Activated naive CD4-positive, alpha-beta T cell treated with anti-CD3 and anti-CD28 coated beads, Interleukin-2, amount 50 U/mL, for 16 hours (primary cell): ENCODE measurements around the gene NPL.

Experiments used
- DNase-seq: peaks from one replicate; pipeline ENCODE4 v3.0.0-alpha.2; 2020

Gene NPL

GRCh38 chr1:182823220-182823619 is 33.6 kb downstream of the NPL start:
- no peak for DNase-seq

- DNase-seq = no peak
These were observed 37.3 kb downstream of the NPL start for GRCh38 chr1:182826892-182827291.

DNA sequence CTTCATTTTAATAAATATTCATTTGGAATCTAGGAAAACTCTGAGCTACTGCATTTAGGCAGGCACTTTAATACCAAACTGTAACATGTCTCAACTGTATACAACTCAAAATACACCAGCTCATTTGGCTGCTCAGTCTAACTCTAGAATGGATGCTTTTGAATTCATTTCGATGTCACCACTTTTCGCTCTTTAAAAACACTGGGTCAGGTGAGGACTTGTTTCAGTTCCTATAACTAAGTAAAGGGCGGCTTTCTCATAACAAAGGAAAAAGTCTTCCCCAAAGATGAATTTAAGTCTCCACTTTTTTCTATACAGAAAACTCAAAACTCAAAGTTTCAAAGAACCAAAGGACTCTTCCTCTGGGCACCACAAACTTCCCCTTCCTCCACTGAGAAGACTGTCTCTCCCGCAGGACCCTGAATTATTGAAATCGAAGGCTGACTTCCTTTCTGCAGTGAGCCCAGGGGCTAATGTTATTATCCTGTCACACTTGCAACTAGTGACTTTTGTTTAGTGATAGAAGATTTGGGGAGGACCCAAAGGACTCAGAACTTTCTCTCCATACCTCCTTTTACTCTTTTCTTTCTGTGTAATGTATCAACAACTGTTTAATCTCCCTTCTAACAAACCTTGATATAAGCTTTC is 39.8 kb downstream of the NPL start:
- DNase-seq = no peak

GRCh38 chr1:182833271-182833670 is 43.7 kb downstream of the NPL start:
- DNase-seq = no peak

DNA sequence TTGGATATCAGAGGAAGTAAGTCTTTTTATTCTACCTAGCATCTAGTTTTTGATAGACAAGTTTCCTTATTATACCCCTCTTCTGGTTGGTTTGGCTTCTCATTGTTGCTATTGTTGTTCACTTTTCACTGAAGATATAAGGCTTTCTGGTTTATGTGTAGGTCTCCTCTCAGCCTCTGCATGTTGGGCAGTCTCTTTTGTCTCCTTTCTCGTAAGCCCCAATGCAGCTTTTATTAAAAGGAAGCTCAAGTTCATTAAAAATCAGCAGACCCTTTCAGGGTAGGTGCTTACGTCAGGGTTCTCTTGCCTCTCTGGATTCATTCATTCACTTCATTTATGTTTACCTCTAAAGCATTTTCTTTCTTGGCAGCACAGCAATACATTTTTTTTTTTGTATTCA is 44.8 kb downstream of the NPL start:
- no peak for DNase-seq

- DNase-seq = no peak
These were observed 46.2 kb downstream of the NPL start for GRCh38 chr1:182835806-182836205.

DNA sequence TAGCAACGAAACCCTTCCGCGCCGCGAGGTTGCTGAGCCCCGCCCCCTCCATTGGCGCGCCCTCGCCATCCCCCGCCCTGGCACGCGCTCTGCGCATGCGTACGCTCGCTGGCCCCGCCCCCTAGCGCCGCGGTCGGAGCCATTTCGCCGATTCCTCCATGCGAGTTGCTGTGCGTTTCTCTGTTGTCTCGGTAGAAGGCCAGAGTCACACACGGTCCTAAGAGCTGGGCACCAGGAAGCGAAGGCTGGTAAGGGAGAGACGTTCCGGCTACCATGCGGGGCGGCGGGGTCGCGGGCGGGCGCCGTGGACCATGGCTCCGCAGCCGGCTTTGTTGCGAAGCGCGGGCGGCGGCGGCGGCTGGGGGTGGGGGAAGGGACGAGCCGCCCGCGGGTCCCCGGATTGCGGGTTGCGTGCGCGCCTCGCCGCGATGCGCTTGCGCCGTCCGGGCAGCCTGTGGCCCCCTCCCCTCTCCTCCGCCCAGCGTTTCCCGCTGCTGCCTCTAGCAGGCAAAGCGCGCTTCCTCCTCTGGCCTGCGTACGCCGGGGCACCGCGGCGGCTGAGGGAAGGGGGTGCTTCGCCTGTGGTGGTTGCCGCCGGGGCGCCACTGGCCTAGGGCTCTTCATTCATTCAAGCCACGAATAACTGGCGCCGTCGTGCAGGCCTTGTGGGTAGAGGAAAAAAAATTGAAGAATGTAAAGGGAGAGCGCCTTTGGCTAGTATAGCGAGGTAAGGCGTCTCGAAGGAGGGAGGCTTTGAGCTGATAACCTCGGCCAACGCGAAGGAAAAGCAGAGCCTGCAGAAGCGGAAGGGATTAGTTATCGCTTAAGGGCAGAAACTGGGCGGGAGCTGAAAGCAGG is 49.9 kb downstream of the NPL start, which contains the start of gene DHX9:
DHX9 (plus strand) TSS at position 139 of the 858 bp plus-strand sequence. CDS start 3,220 bp downstream, outside the sequence.
- DNase-seq = peak; percentile 94

GRCh38 chr1:182841368-182841988 is 51.9 kb downstream of the NPL start:
- DNase-seq = no peak

DNA sequence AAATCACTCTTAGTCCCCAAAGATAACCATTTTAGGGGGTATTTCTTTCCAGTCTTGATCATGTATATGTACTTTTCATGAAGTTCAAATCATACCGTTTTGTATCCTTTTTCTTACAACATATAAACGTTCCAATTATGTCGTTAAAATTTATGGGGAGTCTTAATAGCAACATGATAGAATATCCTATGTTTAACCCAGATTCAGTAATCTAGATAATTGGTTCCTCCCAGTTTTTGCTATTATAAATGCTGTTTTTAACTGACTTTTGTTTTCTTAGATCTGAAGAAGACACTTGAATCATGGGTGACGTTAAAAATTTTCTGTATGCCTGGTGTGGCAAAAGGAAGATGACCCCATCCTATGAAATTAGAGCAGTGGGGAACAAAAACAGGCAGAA is 52.7 kb downstream of the NPL start:
- DNase-seq = no peak

- no peak for DNase-seq
These were observed 55.8 kb downstream of the NPL start for GRCh38 chr1:182845379-182845778.

- no peak for DNase-seq
These were observed 56.3 kb downstream of the NPL start for GRCh38 chr1:182845894-182846293.

- DNase-seq = no peak
These were observed 57.5 kb downstream of the NPL start for GRCh38 chr1:182847105-182847504.

GRCh38 chr1:182848736-182849135 is 59.2 kb downstream of the NPL start:
- no peak for DNase-seq

DNA sequence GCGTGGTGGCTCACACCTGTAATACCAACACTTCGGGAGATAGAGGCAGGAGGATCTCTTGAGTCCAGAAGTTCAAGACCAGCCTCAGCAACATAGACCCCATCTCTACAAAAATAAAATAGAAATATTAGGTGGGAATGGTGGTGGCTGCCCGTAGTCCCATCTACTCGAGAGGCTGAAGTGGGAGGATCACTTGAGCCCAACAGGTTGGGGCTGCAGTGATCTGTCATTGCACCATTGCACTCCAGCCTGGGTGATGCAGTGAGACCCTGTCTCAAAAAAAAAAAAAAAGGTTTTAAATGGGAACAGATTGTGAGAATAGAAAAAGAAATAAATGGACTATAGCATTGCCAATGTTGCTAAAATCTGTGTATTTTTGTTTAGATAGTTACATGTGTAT is 60.7 kb downstream of the NPL start:
- no peak for DNase-seq

- DNase-seq = no peak
These were observed 62.3 kb downstream of the NPL start for GRCh38 chr1:182851825-182852224.

- no peak for DNase-seq
These were observed 66.3 kb downstream of the NPL start for GRCh38 chr1:182855911-182856310.

- DNase-seq = no peak
These were observed 67.6 kb downstream of the NPL start for GRCh38 chr1:182857212-182857611.

GRCh38 chr1:182860658-182861057 is 71.1 kb downstream of the NPL start:
- DNase-seq = no peak

DNA sequence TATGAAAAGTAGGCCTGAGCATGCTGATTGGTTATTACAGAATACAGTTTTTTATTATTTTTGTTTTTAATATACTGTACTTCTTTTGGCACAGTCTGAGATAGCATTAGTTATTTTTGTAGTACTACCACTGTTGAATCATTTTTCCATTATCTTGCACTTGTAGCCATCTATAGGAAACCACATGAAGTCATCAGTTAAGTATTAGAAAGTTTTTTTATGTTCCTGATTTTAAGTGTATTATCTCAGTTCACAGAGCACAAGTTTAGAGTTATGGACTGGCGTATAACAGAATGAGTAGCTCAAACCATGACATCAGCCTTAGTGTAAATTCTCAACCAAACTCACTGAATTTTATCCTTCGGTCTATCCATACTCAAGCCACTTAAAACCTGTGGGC is 72.4 kb downstream of the NPL start:
- no peak for DNase-seq

- no peak for DNase-seq
These were observed 73.3 kb downstream of the NPL start for GRCh38 chr1:182862827-182863226.

- no peak for DNase-seq
These were observed 74.4 kb downstream of the NPL start for GRCh38 chr1:182863940-182864339.

- no peak for DNase-seq
These were observed 78.3 kb downstream of the NPL start for GRCh38 chr1:182867861-182868260.

- DNase-seq = no peak
These were observed 79.7 kb downstream of the NPL start for GRCh38 chr1:182869241-182869666.

DNA sequence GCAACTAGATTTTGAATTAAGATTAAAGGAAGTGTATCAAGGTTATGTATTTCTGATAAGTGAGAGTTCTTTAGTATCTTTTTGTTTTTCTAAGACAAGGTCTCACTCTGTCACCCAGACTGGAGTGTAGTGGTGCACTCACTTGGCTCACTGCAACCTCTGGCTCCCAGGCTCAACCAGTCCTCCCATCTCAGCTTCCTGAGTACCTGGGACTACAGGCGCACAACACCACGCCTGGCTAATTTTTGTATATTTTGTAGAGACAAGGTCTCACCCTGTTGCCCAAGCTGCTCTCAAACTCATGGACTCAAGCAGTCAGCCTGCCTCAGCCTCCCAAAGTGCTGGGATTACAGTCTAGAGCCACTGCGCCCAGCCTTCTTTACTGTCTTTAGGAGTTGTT is 83.3 kb downstream of the NPL start:
- no peak for DNase-seq
